Calu3 (cell line): ENCODE data around the gene NOX3. TPM values are rescaled to one million over a fixed set of nuclear protein-coding genes. Genes with fewer than 3 reads are reported as not detected.
"Not testable (repeated sequence)": the region's sequence is repeated elsewhere in the genome, so short reads cannot be mapped to it uniquely, and the experiment has no call there.

Experiments
- BruUV-seq: library from RNA; stranded (reverse); fragments of 400-500 nt; replicated peaks from 2 replicates; lab custom pipeline; 2021; lab: Mats Ljungman, UMichigan
- CTCF ChIA-PET: fragments of 300-600 bp; sonication (Branson Sonifier 250); formaldehyde crosslinking; loops from one replicate; lab custom pipeline; 2022; ENCODE audit warnings: antibody characterized with exemption; lab: Charles Lee
- DNase-seq: peaks from one replicate; pipeline ENCODE4 v3.0.0; 2022
- H3K27ac Mint-ChIP-seq: one replicate; pipeline ENCODE4 v1.8.0; 2022; ENCODE audit warnings: mixed read lengths; ENCODE audit not compliant: unreplicated experiment
- H3K27me3 Mint-ChIP-seq: one replicate; pipeline ENCODE4 v1.8.0; 2022; ENCODE audit warnings: mixed read lengths; ENCODE audit not compliant: unreplicated experiment
- H3K36me3 Mint-ChIP-seq: one replicate; pipeline ENCODE4 v1.8.0; 2022; ENCODE audit warnings: mild to moderate bottlenecking, moderate library complexity, mixed read lengths; ENCODE audit not compliant: insufficient read depth, unreplicated experiment
- H3K4me1 Mint-ChIP-seq: one replicate; pipeline ENCODE4 v1.8.0; 2022; ENCODE audit warnings: mild to moderate bottlenecking, low read depth, mixed read lengths; ENCODE audit not compliant: unreplicated experiment
- H3K4me3 Mint-ChIP-seq: one replicate; pipeline ENCODE4 v1.8.0; 2022; ENCODE audit warnings: mild to moderate bottlenecking, low read depth, moderate library complexity, mixed read lengths; ENCODE audit not compliant: unreplicated experiment
- H3K9me3 Mint-ChIP-seq: one replicate; pipeline ENCODE4 v1.8.0; 2022; ENCODE audit warnings: low read depth, mixed read lengths; ENCODE audit not compliant: unreplicated experiment
- intact Hi-C: fragments of 100-400 bp; cut with micrococcal nuclease; formaldehyde crosslinking; loops from one replicate; pipeline ENCODE4 v1.10.0; 2022; ENCODE audit not compliant: unreplicated experiment
- total RNA-seq: library from RNA; stranded (reverse); gene quantifications from 2 replicates; pipeline ENCODE4 v1.2.3, GENCODE V29; 2022
- TF ChIP-seq, protein P1 (sequence below): fragments of 200-600 bp; IDR thresholded peaks from one replicate; pipeline ENCODE4 v1.8.0; 2022; ENCODE audit warnings: antibody characterized with exemption; ENCODE audit not compliant: unreplicated experiment

The NOX3 gene
- total RNA-seq, 1 experiment from 2014 or later = not detected

DNA sequence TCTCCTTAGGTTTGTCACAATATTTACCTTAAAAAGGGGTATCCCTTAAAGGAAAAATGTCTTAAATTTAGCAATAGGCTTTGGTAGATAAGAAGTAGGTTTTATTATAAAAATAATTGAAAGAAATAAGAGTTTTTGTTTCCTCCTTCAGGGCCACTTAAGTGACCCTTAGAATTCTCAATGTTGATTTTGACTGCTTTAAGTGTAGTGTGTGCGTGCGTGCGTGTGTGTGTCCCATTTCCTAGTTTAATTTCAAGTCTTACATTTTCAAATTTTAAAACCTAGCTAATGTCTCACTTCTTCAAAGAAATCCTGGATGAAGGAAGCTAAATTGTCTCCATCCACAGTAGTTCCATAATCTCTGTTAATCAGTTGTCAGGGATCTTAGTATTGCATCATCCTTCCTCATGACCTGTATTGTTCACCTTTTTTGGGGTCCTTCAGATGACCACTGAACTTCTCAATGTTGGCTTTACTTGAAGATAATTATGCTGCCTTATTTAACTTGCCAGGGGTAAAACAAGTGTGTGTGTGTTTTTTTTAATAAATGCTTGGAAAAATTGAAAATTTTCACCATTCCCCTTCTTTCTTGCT lies 90.7 kb downstream of the NOX3 start:
- no peak for DNase-seq
- Mint-ChIP-seq H3K4me3 (no peak overlapping the region), H3K27me3 (no peaks in the 10 kb centered on the region), H3K9me3 (no peaks in the 10 kb centered on the region), H3K27ac (no peak overlapping the region), H3K36me3 (no peaks in the 10 kb centered on the region), H3K4me1 (no peaks in the 10 kb centered on the region)
- BruUV-seq = no TSS peak
- TF ChIP-seq, protein P1, sequence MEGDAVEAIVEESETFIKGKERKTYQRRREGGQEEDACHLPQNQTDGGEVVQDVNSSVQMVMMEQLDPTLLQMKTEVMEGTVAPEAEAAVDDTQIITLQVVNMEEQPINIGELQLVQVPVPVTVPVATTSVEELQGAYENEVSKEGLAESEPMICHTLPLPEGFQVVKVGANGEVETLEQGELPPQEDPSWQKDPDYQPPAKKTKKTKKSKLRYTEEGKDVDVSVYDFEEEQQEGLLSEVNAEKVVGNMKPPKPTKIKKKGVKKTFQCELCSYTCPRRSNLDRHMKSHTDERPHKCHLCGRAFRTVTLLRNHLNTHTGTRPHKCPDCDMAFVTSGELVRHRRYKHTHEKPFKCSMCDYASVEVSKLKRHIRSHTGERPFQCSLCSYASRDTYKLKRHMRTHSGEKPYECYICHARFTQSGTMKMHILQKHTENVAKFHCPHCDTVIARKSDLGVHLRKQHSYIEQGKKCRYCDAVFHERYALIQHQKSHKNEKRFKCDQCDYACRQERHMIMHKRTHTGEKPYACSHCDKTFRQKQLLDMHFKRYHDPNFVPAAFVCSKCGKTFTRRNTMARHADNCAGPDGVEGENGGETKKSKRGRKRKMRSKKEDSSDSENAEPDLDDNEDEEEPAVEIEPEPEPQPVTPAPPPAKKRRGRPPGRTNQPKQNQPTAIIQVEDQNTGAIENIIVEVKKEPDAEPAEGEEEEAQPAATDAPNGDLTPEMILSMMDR = no peak
- intact Hi-C loops = no loop called here
- CTCF ChIA-PET = no interaction called here

DNA sequence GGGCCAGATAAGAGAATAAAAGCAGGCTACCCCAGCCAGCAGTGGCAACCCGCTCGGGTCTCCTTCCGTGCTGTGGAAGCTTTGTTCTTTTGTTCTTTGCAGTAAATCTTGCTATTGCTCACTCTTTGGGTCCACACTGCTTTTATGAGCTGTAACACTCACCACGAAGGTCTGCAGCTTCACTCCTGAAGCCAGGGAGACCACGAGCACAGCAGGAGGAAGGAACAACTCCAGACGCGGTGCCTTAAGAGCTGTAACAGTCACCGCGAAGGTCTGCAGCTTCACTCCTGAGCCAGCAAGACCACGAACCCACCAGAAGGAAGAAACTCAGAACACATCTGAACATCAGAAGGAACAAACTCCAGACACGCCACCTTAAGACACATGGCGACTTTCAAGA lies 91.6 kb downstream of the NOX3 start:
- H3K27me3 Mint-ChIP-seq, CTCF ChIA-PET, intact Hi-C loops, DNase-seq, H3K27ac Mint-ChIP-seq, H3K4me1 Mint-ChIP-seq, H3K36me3 Mint-ChIP-seq, BruUV-seq, H3K4me3 Mint-ChIP-seq, H3K9me3 Mint-ChIP-seq: not testable (repeated sequence)

DNA sequence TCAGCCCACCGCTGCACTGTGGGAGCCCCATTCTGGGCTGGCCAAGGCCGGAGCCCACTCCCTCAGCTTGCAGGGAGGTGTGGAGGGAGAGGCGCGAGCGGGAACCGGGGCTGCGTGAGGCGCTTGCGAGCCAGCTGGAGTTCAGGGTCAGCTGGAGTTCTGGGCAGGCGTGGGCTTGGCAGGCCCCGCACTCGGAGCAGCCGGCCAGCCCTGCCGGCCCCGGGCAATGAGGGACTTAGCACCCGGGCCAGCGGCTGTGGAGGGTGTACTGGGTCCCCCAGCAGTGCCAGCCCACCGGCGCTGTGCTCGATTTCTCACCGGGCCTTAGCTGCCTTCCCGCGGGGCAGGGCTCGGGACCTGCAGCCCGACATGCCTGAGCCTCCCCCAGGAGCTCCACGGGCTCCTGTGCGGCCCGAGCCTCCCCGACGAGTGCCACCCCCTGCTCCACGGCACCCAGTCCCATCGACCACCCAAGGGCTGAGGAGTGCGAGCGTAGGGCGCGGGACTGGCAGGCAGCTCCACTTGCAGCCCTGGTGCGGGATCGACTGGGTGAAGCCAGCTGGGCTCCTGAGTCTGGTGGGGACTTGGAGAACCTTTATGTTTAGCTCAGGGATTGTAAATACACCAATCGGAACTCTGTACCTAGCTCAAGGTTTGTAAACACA lies 92.5 kb downstream of the NOX3 start:
- H3K4me3 Mint-ChIP-seq, H3K9me3 Mint-ChIP-seq, H3K27me3 Mint-ChIP-seq, CTCF ChIA-PET, H3K4me1 Mint-ChIP-seq, H3K27ac Mint-ChIP-seq, DNase-seq, BruUV-seq, H3K36me3 Mint-ChIP-seq, intact Hi-C loops: not testable (repeated sequence)

DNA sequence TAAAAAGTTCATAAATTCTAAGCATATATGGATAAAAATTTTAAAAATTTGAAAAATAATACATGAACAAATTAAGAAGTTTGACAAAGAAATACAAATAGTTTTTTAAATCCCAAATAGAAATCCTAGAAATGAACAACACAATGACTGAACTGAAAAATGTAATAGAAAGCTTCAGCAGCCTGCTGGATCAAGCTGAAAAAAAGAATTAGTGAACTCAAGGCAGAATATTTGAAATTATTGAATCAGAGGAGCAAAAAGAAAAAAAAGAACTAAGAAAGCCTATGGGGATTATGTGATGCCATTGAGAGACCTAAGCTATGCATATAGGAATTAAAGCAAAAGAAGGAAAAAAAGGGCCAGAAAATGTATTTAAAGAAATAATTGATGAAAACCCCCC lies 101.5 kb downstream of the NOX3 start:
- intact Hi-C loops = no loop called here
- CTCF ChIA-PET = no interaction called here
- peaks cover 4% of the 10 kb centered on the region for H3K9me3 Mint-ChIP-seq
- no peaks in the 10 kb centered on the region for H3K36me3 Mint-ChIP-seq
- no peak for DNase-seq
- no peaks in the 10 kb centered on the region for H3K27me3 Mint-ChIP-seq
- no peak overlapping the region for H3K4me3 Mint-ChIP-seq
- H3K27ac Mint-ChIP-seq = no peak overlapping the region
- no TSS peak for BruUV-seq
- H3K4me1 Mint-ChIP-seq = no peaks in the 10 kb centered on the region
- TF ChIP-seq, protein P1 = no peak

DNA sequence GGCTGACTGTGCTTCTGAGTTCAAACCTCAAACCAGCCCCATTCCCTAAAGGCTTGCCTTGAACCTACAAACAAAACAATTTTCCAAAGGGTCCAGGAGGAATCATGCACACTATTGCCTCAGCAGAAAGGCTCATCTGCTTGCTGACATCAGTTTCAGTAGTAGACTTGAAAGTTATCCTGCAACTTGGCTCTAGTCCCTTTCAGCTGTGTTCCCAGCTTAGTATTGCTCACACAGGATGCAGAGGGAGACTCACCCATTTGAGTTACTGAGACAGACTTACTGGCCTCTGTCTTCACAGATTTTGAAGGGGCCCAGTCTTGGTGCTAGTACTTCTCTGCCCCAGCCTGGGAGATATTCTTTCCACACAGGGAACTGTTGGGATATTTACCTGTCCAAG lies 102.8 kb downstream of the NOX3 start:
- Mint-ChIP-seq H3K36me3 (no peaks in the 10 kb centered on the region), H3K9me3 (peaks cover 3% of the 10 kb centered on the region), H3K27me3 (no peaks in the 10 kb centered on the region), H3K27ac (no peak overlapping the region), H3K4me1 (no peaks in the 10 kb centered on the region), H3K4me3 (no peak overlapping the region)
- intact Hi-C loops = no loop called here
- CTCF ChIA-PET = no interaction called here
- no peak for DNase-seq
- no TSS peak for BruUV-seq
- TF ChIP-seq, protein P1 = no peak
